NCI-H146 (cell line): ENCODE data around the gene KCNIP3.
"Not testable (repeated sequence)": the region's sequence is repeated elsewhere in the genome, so short reads cannot be mapped to it uniquely, and the experiment has no call there.

Experiments
- DNase-seq: peaks from one replicate; lab custom pipeline; 2025; lab: John Stamatoyannopoulos, UW

The KCNIP3 gene

GRCh38 chr2:95348609-95349567, 51.7 kb downstream of the KCNIP3 start:
- DNase-seq, result no peak

- DNase-seq, result no peak
Observed at GRCh38 chr2:95349568-95350322, 52.6 kb downstream of the KCNIP3 start.

DNA sequence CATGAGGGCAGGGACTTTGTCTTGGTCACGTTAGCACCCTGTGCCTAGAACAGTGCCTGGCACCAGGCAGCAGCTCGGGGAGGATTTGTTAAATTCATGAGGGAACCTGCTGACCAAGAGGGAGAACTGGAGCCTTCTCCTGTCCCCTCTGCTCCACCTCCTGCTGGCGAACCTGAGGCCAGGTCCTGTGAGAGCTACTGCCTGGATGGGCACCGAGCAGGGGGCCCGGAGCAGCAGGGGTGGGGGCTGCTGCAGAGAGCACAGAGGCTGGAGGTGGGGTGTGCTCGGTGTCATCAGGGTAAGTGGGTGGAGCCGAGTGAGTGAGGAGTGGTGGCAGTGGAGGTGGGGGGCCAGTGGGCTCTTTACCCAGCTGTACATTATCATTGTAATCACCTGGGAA, 53.2 kb downstream of the KCNIP3 start:
- DNase-seq, result no peak

GRCh38 chr2:95350774-95351597, 53.8 kb downstream of the KCNIP3 start:
- no peak for DNase-seq

- DNase-seq, result no peak
Observed at GRCh38 chr2:95351598-95351915, 54.4 kb downstream of the KCNIP3 start.

DNA sequence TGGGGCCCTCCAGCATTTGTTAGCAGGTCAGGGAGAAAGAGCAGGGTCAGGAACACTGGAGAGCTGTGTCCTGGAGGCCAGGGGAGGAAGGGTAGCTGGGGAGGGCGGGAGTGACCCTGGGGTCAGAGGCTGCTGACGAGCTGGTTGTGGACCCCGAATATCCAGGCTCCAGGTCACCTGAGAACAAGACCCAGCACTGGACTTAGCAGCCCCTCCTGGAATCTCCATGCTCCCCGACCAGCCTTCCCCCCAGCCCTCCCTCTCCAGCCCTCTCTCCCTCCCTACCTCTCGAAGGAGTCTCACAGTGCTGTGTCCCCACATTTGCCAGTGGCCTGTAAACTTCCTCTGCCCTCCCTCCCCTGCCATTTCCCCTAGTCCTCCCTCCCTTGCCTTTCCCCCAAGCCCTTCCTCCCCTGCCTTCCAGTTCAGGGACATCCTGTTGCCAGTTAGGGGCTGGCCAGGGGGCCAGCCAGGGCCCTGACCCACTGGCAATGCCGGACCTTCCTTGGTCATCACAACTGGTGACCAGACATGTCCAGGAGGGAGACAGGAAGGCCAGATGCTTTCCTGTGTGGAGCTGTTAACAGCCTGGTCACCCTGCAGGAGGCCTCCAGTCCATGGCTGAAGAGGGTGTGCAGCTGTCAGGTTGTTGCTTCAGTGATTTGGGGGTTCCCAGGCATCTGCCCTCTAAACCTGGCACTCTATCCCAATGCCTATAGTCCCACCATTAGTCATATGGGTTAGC, 55.3 kb downstream of the KCNIP3 start:
- no peak for DNase-seq

DNA sequence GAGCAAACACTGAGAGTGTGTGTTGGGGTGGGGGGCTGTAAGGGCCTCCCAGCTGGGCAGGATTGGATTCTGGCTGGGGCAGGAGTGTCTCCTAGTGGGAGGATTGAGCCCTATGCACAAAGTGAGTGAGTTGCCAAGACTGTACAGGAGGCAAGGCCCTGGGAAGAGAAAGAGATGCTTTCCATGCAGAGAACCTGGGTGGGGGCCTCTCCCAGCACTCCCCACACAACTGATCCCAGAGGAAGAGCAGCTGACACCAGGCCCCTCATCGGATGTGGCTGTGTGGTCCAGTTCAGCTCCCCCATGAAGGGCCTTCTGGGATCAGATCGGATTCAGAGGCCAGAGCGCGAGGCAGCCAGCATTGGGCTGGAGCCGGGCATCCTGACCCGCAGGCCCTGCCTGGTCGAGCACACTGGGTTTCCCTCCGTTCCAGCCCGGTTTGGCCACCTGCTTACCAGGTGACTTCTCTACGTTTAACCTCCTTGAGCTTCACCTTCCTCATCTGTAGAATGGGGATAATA, 56.0 kb downstream of the KCNIP3 start:
- DNase-seq, result no peak

- no peak for DNase-seq
Observed at GRCh38 chr2:95353613-95354468, 56.7 kb downstream of the KCNIP3 start.

DNA sequence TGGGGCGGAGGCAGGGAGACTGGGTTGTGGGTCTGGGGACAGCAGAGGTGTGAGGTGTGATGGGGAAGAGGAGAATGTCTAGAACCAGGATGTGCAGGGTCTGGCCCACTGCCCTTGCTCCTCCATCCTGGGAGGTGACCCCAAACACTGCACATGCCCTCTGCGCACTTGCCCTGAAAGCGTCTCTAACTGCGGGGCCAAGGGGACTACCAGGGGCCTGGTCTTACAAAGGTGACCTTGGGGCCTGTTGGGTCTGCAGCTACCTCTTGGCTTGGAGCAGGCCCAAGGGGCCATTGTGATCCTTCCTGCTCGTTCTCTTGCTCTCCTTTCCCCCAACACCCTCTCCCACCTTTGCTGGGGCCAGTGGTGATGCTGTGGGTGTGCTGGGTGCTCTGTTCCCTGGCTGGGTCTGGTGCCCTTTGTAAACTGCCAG, 57.3 kb downstream of the KCNIP3 start:
- DNase-seq, result no peak

- DNase-seq, result no peak
Observed at GRCh38 chr2:95354925-95355324, 57.8 kb downstream of the KCNIP3 start.

GRCh38 chr2:95355486-95355885, 58.3 kb downstream of the KCNIP3 start:
- DNase-seq, result not testable (repeated sequence)

- DNase-seq, result no peak
Observed at GRCh38 chr2:95356821-95357700, 59.9 kb downstream of the KCNIP3 start.

DNA sequence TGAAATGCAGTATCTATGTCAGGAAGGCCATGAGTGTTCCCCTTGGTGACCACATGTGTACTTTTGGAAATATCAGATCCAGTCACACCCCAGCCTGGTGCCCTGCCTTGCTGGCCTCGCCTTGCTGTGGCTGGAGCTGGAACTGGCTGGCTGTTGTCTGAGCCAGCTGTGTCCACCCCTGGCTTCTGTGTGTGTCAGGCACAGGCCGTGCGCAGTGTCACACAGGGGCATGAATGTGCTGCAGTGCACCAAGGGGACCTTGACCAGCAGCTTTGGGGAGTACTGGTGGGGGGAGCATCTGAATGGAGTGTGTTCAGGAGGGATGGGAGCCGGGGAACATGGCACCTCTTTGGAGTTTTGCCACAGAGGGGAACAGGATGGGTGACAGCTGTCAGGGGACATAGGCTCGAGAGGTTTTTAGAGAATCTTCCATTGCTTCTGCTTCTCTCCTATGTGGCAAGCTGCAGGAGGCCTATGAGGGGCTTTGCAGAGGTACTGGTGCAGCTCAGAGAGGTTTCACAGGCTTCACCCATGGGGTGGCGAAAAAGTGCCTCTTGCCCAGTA, 60.7 kb downstream of the KCNIP3 start:
- DNase-seq, result no peak

GRCh38 chr2:95359031-95359430, 61.9 kb downstream of the KCNIP3 start:
- DNase-seq, result no peak

- DNase-seq, result no peak
Observed at GRCh38 chr2:95359501-95359930, 62.4 kb downstream of the KCNIP3 start.

- no peak for DNase-seq
Observed at GRCh38 chr2:95361216-95361980, 64.3 kb downstream of the KCNIP3 start.

DNA sequence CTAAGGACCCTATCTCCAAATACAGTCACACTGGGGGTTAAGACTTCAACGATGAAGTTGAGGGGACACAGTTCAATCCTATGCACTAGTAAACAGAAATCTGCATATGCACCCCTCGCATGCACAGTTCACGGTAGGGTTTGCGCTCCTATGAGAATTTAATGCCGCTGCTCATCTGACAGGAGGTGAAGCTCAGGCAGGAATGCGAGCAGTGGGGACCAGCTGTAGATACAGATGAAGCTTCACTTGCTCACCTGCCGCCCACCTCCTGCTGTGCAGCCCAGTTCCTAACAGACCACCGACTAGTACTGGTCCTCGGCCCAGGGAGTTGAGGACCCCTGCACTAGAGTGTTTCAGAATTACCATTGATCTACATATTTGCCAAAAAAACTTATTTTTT, 65.3 kb downstream of the KCNIP3 start:
- no peak for DNase-seq

GRCh38 chr2:95366514-95366913, 69.4 kb downstream of the KCNIP3 start:
- DNase-seq, result no peak
